ENCODE data around the gene PACRG. TPM values are rescaled to one million over a fixed set of nuclear protein-coding genes. Genes with fewer than 3 reads are reported as not detected.
A peak's percentile ranks its signal among the peaks of the same experiment; 100 is the strongest.

Gene PACRG
- total and polyA plus RNA-seq, 2 of the 13 experiments (the other 11 are each of a cell fraction or from before 2014, with no cell fraction given) = 0.13 TPM; not detected in 1

DNA sequence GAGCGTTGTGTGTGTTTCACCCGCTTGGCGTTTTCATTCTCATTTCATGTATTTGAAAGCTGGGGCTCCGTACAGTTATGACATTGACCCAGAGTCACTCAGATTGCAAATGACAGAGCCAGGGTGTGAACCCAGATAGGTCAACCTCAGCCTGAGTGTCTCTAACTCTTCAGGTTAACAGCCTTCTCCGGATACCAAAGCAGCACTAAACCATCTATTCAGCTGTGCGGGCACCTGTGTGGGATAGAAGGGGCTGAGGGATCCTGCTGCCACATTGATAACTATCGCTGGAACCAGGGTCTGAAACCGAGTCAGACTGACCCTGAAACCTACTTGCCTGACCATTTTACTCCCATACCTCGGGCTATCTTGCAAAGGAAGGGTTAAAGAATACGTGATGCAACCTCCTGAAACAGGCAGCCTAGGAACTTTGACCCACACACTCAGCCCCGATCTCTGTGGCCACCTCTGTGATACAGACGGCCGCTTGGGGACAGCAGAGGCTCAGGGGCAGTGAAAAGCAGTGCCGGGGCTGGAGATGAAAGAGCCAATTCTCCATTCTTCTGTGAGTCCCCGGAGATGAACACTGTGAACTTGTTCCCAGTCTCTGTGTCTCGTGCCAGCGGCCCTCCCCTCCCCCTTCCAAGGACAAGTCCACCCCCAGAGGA lies 453.2 kb downstream of the PACRG start (continued):
- TF ChIP-seq, protein P1, sequence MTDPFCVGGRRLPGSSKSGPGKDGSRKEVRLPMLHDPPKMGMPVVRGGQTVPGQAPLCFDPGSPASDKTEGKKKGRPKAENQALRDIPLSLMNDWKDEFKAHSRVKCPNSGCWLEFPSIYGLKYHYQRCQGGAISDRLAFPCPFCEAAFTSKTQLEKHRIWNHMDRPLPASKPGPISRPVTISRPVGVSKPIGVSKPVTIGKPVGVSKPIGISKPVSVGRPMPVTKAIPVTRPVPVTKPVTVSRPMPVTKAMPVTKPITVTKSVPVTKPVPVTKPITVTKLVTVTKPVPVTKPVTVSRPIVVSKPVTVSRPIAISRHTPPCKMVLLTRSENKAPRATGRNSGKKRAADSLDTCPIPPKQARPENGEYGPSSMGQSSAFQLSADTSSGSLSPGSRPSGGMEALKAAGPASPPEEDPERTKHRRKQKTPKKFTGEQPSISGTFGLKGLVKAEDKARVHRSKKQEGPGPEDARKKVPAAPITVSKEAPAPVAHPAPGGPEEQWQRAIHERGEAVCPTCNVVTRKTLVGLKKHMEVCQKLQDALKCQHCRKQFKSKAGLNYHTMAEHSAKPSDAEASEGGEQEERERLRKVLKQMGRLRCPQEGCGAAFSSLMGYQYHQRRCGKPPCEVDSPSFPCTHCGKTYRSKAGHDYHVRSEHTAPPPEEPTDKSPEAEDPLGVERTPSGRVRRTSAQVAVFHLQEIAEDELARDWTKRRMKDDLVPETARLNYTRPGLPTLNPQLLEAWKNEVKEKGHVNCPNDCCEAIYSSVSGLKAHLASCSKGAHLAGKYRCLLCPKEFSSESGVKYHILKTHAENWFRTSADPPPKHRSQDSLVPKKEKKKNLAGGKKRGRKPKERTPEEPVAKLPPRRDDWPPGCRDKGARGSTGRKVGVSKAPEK (CRISPR knock-in tag; IDR thresholded peaks at IDR 0.05; ENCODE audit: borderline replicate concordance) = peak; percentile 78
- peak; percentile 55; the same call in 1 of the 2 replicates for TF ChIP-seq SOX13 (IDR thresholded peaks at IDR 0.05)
- TF ChIP-seq SOX13 (CRISPR knock-in tag; conservative IDR thresholded peaks at IDR 0.05 in 1 of 2, IDR thresholded peaks at IDR 0.05 in 1 of 2) = peak in 1 of 2 experiments; percentile 77; a peak in 2 of 4 replicates
- peak; percentile 57; the same call in 1 of the 2 replicates for TF ChIP-seq ZNF24 (IDR thresholded peaks at IDR 0.05)
- TF ChIP-seq, protein P2, sequence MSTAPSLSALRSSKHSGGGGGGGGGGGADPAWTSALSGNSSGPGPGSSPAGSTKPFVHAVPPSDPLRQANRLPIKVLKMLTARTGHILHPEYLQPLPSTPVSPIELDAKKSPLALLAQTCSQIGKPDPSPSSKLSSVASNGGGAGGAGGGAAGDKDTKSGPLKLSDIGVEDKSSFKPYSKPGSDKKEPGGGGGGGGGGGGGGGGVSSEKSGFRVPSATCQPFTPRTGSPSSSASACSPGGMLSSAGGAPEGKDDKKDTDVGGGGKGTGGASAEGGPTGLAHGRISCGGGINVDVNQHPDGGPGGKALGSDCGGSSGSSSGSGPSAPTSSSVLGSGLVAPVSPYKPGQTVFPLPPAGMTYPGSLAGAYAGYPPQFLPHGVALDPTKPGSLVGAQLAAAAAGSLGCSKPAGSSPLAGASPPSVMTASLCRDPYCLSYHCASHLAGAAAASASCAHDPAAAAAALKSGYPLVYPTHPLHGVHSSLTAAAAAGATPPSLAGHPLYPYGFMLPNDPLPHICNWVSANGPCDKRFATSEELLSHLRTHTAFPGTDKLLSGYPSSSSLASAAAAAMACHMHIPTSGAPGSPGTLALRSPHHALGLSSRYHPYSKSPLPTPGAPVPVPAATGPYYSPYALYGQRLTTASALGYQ (CRISPR knock-in tag; IDR thresholded peaks at IDR 0.05) = peak; percentile 29; the same call in 1 of the 2 replicates
- 0 out of 2 replicates have a peak, but pooled peaks have one; percentile 33 for TF ChIP-seq ZSCAN20 (CRISPR knock-in tag; IDR thresholded peaks at IDR 0.05; ENCODE audit: borderline replicate concordance)
- no peak for TF ChIP-seq ZNF660 (CRISPR knock-in tag; IDR thresholded peaks at IDR 0.05; ENCODE audit: borderline replicate concordance, low read depth)
- TF ChIP-seq HNRNPH1 (optimal IDR thresholded peaks at IDR 0.05; ENCODE audit: low read depth, low read length) = no peak
- TF ChIP-seq KDM5B (CRISPR knock-in tag; IDR thresholded peaks at IDR 0.05; ENCODE audit: borderline replicate concordance) = peak; percentile 63; the same call in 1 of the 2 replicates
- peak; percentile 72; the same call in 1 of the 2 replicates for TF ChIP-seq SP4 (CRISPR knock-in tag; IDR thresholded peaks at IDR 0.05)
- TF ChIP-seq, protein P3, sequence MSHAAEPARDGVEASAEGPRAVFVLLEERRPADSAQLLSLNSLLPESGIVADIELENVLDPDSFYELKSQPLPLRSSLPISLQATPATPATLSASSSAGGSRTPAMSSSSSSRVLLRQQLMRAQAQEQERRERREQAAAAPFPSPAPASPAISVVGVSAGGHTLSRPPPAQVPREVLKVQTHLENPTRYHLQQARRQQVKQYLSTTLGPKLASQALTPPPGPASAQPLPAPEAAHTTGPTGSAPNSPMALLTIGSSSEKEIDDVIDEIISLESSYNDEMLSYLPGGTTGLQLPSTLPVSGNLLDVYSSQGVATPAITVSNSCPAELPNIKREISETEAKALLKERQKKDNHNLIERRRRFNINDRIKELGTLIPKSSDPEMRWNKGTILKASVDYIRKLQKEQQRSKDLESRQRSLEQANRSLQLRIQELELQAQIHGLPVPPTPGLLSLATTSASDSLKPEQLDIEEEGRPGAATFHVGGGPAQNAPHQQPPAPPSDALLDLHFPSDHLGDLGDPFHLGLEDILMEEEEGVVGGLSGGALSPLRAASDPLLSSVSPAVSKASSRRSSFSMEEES (CRISPR knock-in tag; IDR thresholded peaks at IDR 0.05) = peak; percentile 66; the same call in 1 of the 2 replicates
- 0 out of 2 replicates have a peak, but pooled peaks have one; percentile 16 for TF ChIP-seq ZSCAN12 (CRISPR knock-in tag; IDR thresholded peaks at IDR 0.05)
- TF ChIP-seq, protein P4, sequence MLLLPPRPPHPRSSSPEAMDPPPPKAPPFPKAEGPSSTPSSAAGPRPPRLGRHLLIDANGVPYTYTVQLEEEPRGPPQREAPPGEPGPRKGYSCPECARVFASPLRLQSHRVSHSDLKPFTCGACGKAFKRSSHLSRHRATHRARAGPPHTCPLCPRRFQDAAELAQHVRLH (CRISPR knock-in tag; IDR thresholded peaks at IDR 0.05; ENCODE audit: borderline replicate concordance, low read depth) = peak; percentile 98
- peak; percentile 33 for TF ChIP-seq ASH2L (IDR thresholded peaks at IDR 0.05; ENCODE audit: insufficient read length, low read depth, low read length)
- peak; percentile 67 for TF ChIP-seq ZNF768 (CRISPR knock-in tag; IDR thresholded peaks at IDR 0.05)
- TF ChIP-seq, protein P5, sequence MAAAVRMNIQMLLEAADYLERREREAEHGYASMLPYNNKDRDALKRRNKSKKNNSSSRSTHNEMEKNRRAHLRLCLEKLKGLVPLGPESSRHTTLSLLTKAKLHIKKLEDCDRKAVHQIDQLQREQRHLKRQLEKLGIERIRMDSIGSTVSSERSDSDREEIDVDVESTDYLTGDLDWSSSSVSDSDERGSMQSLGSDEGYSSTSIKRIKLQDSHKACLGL (CRISPR knock-in tag; IDR thresholded peaks at IDR 0.05) = no peak
- TF ChIP-seq, protein P6, sequence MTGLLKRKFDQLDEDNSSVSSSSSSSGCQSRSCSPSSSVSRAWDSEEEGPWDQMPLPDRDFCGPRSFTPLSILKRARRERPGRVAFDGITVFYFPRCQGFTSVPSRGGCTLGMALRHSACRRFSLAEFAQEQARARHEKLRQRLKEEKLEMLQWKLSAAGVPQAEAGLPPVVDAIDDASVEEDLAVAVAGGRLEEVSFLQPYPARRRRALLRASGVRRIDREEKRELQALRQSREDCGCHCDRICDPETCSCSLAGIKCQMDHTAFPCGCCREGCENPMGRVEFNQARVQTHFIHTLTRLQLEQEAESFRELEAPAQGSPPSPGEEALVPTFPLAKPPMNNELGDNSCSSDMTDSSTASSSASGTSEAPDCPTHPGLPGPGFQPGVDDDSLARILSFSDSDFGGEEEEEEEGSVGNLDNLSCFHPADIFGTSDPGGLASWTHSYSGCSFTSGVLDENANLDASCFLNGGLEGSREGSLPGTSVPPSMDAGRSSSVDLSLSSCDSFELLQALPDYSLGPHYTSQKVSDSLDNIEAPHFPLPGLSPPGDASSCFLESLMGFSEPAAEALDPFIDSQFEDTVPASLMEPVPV (CRISPR knock-in tag; IDR thresholded peaks at IDR 0.05) = 0 out of 2 replicates have a peak, but pooled peaks have one; percentile 15
- peak; percentile 52; the same call in 1 of the 2 replicates for TF ChIP-seq ATF7 (IDR thresholded peaks at IDR 0.05)
- peak; percentile 92 for TF ChIP-seq ATF7 (CRISPR knock-in tag; IDR thresholded peaks at IDR 0.05)
